Measurements from ENCODE around the gene ZNF654. TPM values are rescaled to one million over a fixed set of nuclear protein-coding genes. Genes with fewer than 3 reads are reported as not detected.

ZNF654 gene
- total RNA-seq, 1 donor from 2014 or later: 6.6 TPM

Other genes starting within 250 kb of the ZNF654 start
- gene CGGBP1, start 250 bp upstream of the ZNF654 start, total RNA-seq: 51.6 and 53.4 TPM in 2 replicates
- gene C3orf38, start 90.7 kb downstream of the ZNF654 start, total RNA-seq: 26.9 and 27.0 TPM in 2 replicates

Measured in kidney epithelial cell (primary cell).